ENCODE results near the gene NUDT13.

- TF ChIP-seq, protein P1, sequence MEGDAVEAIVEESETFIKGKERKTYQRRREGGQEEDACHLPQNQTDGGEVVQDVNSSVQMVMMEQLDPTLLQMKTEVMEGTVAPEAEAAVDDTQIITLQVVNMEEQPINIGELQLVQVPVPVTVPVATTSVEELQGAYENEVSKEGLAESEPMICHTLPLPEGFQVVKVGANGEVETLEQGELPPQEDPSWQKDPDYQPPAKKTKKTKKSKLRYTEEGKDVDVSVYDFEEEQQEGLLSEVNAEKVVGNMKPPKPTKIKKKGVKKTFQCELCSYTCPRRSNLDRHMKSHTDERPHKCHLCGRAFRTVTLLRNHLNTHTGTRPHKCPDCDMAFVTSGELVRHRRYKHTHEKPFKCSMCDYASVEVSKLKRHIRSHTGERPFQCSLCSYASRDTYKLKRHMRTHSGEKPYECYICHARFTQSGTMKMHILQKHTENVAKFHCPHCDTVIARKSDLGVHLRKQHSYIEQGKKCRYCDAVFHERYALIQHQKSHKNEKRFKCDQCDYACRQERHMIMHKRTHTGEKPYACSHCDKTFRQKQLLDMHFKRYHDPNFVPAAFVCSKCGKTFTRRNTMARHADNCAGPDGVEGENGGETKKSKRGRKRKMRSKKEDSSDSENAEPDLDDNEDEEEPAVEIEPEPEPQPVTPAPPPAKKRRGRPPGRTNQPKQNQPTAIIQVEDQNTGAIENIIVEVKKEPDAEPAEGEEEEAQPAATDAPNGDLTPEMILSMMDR (IDR thresholded peaks at IDR 0.05): no peak
- no peak for TF ChIP-seq POLR2A (IDR thresholded peaks at IDR 0.05)
Measured at GRCh38 chr10:73088304-73088703, 22.0 kb upstream of the NUDT13 start.

Measured in testis (tissue), 2 donors.